Kidney glomerular epithelial cell (primary cell): ENCODE results near the gene ERFL.

Source experiments
- DNase-seq: peaks from one replicate; lab custom pipeline; 2025; lab: John Stamatoyannopoulos, UW

Gene ERFL

DNA sequence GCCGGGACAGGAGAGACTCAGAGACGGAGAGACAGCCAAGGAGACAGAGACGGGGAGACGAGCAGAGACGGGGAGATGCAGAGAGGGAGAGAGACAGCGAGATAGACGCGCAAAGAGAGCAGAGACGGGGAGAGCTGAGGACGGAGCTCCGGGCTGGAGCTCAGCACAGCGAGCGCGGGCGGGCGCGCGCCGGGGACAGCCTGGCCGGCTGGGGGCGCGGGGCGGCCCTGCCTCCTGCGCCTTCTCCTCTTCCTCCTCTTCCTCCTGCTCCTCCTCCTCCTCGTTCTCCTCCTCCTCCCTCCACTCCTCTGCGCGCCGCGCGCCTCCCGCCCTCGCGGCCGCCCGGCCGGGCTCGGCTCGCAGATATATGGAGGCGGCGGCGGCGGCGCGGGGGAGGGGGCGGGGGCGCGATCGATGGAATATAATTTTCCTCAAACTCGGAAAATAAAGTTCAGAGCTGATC lies at the start of gene ERFL:
TSS of gene ERFL (minus strand) at position 229 of the 463 bp plus-strand sequence. CDS start 15,530 bp downstream, outside the sequence.
- DNase-seq, result no peak

DNA sequence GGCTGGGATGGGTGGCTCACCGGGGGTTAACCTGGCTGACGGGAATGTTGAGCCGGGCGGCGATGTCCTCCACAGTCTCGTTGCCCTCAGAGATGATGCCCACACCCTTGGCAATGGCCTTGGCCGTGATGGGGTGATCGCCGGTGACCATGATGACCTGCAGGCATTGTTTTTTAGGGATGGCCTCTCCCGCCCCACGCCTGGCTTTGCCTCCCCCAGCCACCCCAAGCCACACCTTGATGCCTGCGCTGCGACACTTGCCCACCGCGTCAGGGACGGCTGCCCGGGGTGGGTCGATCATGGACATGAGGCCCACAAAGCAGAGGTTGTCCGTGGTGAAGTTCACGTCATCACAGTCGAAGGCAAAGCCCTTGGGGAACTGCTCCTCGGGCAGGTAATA lies 49.7 kb upstream of the ERFL start:
- no peak for DNase-seq

DNA sequence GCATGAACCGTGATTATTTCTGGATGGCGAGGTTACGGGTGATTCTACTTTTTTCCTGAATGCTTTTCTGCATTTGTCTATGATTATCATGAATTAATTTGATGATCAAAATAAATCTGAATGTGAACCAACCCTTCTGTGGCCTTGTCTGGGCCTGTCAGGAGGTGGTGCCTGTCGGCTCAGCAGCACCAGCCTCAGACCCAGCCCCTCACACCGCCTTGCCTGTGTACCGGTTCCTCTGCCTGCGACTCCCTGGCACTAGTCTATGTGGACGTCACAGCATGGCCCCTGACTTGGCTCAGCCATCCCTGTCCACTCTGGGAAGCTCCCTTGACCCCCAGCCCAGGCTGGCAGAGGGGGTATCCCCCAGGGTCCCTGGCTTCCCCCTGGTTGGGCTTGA lies 46.4 kb upstream of the ERFL start:
- no peak for DNase-seq

DNA sequence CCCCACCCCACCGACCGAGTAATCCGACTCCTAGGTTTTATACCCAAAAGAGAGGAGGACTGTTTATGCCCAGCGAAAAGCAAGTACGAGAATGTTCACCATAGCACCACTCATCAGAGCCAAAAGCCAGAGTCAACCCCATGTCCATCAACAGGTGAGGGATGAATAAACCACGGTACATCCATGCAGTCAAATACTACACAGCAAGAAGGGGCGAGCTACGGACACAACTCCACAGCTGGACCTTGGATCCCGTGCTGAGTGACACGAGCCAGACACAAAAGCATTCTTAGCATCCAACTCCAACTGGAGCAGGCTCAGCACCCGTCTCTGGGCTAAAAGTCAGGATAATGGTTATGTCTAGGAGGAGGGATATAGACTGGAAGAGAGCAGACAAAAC lies 43.1 kb upstream of the ERFL start:
- no peak for DNase-seq

DNA sequence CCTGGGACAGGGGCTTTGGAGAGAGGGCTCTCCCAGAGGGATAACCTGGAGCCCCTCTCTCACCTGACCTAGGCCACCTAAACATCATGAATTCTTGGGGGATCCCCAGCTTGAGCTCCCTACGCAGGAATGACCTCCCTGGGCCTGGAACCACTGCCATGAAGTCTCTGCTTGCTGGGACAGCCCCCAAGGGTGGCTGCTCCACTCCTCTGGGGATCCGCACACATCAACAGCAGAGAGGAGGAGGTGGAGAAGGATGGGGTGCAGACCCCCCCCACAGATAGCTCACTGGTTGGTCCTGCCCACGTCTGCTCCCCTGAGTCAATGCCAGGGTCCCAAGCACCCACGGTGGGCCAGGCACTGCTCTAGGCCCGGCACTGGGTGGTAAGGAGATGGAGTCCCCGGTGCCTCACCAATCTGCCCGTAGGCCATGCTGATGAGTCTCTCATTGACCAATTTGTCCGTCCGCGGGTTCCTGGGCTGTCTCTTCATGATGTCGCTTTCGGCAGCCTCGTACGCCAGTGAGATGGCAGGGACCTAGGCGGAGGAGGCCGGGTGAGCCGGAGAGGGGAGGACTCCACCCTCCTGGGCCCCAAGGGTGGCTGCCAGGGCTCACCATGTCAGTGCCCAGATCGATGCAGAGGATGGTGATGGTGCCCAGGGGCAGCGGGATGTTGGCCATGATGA lies 41.7 kb upstream of the ERFL start:
- no peak for DNase-seq

DNA sequence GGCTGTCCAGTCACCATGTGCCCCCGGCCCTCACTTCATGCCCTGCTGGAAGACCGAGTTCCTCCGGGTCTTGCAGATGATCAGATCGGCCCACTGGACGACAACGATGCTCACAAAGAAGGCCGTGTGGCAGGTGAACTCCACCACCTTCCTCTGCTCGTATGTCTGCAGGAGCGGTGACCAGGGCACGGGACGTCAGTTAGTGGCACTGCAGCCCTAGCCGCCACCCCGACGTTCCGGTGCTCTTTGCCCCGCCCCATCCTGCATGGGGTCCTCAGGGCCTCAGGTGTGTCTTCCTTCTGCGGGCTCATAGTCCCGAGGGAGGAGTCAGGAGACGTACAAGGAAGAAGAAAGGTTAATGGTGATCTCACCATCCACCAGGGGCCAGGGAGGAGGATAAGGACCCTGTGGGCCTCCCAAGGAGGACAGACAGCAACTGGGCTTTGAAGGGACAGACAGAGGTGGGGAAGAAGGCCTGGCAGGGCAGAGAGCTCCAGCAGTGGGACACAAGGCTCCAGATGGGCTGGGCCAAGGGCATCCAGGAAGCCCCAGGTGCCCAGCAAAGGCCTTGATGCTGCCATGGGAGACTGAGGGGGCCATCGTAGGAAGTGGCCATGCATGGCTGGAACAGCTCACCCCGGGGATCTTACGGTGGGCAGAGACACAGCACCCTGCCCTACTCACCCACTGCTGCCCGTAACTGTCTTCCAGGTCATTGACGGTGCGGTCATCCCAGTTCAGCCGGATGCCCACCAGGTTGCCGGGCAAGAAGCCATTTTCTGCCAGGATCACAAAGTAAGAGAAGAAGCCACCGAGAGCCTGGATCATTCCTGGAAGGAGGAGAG lies 40.7 kb upstream of the ERFL start:
- DNase-seq, result no peak

DNA sequence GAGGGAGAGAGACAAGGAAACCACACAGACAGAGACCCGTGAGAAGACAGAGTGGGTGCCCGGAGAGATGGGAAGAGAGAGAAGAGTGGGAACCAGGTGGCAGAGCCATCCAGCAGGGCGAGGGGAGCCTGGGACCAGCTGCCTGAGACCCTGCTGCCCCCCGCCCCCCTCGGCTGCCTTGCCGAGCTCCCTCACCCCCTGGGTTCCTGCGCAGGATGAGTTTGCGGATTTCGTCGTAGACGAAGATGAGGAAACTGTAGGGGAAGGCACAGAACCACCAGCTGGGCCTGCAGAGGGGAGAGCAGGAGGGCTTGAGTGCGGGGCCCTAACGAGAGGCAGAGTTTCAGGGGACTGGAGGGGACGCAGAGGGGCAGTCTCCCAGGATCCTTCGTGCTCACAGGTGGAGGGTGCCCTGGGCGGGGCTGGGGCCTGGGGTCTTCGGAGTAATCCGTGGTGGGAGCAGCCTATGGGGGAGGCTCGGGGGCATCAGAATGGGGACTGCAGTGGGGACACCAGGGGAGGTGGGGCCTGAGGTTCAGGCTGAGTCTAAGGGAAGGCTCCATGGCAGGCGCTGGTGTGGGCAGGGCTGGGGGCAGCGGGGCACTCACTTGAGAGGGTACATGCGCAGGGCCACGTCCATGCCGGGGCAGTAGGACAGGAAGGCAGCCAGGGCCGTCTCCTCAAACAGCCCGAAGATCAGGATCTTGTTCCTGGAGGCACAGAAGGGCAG lies 39.0 kb upstream of the ERFL start:
- no peak for DNase-seq

DNA sequence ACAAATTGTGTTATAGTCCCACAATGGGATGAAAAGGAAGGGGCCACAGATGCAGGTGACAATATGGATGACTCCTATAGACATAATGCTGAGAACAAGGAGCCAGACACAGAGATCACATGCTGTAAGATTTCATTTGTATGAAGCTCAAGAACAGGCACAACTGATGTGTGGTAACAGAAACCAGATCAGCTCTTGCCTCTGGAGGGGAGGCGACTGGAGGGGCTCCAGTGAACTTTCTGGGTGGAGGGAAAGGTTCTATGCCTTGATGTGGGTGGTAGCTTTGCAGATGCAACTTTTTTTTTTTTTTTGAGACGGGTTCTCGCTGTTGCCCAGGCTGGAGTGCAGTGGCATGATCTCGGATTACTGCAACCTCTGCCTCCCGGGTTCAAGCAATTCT lies 36.9 kb upstream of the ERFL start:
- DNase-seq, result no peak

DNA sequence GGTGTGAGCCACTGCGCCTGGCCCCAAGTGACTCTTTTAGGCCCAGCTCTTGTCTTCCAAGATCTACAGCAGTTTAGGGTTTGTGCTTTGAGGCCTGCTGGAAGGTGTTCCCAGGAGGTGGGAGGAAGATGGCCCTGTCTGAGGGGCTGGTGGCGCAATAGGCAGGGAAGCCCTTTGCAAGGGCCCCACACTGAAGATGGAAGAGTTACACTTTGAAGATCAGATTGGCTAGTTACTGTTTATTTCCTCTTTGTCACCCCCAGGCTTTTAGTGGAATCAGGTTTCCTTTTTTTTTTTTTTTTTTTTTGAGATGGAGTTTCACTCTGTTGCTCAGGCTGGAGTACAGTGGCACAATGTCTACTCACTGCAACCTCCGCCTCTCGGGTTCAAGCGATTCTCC lies 32.7 kb upstream of the ERFL start:
- DNase-seq, result no peak

DNA sequence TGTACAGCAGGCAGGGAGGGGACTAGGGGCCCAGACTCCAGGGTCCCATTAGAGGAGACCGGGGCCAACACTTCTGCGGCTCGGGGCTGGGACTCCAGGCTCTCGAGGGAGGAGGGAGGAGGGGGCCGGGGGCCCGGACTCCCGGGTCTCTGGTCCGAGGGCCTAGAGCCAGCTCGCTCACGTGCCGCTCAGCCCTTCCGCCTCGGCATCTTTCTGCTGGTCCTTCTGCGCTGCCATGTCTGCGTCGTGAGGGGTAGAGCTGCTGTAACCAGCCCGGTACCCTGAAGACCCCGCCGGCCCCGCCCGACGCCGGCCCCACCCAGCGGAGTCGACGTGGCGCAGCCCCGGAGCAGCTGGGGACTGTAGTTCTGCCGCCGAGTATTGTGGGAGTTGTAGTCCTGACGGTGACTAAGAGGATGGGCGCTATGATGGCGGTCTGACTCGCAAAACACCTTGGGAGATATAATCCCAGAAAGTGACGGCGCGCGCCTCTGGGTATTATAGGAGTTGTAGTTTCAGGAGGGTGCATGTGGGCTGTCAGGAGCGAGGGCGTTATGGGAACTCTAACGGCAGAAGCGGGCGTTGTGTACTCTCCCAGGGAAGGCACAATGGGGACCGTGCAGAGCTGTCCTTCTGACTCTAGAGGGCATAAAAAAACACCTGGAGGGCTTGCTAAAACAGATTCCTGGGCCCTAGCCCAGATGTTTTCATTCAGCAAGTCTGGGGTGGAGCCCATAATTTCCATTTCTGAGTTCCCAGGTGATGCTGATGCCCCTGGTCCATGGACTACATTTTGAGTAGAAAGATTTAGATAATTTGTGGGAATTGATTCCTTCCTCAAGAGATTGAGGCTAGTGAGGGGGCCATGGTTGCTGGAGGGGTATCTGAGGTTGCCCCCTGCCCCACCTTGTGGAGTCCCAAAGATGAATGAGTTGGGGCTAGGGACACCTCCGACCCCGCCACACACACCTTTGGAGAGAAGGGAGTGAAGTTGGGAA lies 31.1 kb upstream of the ERFL start, which contains the start of gene RABAC1:
TSS of gene RABAC1 (minus strand) at position 266 of the 998 bp plus-strand sequence. CDS start at position 237, 29 bp downstream.
- peak; percentile 91 for DNase-seq

DNA sequence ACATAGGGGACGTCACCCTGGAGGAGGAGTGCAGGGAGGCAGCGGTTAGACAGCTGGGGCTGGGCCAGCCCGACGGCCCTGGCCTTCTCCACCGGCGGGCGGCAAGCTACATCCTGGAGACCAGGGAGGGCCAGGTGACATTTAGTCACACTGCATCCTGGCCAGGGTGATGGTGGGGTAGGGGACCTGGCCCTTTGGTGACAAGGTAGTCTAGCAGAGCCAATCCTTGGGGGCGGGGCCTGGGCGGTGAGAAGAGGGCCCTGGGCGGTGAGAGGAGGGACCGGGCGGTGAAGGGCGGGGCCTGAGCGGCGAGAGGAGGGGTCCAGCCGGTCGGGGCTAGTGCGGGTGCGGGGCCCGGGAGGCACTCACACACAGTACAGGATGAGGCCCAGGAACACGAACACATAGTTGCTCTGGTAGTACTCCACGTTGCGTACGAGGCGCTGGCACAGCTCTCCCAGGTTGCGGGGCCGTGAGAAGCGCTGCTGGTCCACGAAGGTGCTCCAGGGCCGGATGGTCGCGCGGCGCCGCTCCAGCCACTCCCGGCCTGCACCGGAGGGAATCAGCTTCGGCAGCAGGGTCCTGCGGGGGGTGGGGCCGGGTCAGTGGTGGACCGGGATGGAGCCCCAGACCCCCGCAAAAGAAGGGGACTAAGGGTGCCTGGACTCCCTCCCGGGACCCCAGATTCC lies 30.3 kb upstream of the ERFL start:
- DNase-seq, result peak; percentile 40

DNA sequence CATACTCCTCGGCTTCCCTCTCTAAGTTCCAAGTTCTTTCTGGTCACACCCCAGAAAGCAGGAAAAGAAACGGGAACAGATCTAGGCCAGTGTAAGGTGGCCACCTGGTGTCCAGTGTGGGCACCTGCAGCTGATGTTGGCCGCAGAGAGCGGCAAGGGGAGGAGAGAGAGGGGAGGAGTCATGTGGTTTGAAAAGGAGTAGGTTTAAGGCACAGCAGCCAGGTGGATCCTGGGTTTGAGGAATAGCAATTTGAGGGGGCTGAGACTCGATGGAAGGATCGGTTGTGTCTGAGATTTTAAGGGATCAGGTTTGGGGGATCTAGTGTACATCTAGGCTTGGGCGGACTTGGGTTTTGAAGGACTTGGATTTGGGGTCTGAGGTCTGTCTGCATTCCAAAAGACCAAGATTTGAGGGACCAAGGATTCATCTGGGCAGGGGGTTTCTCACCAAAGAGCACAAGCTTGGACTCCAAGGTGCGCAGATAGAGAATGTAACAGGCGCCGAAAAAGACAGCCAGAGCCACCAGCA lies 29.7 kb upstream of the ERFL start:
- peak; percentile 92 for DNase-seq

DNA sequence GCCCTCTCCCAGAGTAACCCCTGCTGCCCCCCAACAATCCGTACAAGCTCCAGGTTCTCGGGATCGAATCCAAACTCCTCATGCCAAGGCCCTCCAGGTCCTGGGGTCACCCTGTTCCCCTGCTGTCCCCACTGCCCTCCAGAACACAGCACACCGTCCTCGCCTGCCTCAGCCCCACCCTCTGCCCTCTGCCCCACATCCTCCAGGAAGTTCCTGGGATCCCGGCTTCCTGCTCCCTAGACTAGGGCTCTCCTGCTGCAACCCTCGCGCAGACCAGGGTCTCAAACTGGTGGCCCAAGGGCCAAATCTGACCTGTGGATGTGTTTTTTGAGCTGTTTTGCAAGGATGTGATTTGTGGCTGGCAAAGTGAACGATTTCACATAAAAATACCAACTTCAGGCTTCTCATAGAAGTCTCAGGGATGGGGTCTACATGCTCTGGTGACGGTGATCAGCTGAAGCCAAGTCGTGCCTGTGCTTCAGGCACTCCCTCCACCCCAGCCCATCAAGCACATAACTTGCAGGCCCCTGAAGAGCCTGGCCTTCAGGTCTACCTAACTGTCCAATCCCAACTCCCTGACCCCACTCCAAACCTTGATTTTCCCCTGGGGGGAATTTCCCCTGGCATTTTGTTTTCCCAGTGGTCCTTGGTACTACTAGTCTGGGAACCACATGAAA lies 29.1 kb upstream of the ERFL start:
- no peak for DNase-seq

DNA sequence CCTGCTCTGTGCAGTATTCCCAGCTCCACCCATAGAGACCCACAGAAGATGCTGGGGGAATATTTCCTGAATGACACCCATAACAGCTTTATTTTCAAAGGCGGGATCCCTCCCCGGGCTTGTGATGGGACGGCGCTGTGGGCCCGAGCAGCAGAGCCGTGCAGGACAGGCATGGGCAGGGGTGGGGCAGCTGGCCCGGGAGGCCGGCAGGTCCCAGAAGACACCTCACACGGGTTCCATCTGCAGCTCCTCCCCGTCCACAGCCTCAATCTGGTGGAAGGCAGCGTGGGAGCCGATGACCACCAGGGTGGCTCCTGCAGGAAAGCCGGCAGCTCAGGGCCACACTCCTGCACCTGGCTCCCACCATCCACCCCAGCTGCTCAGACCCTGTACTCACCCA lies 28.4 kb upstream of the ERFL start:
- no peak for DNase-seq

DNA sequence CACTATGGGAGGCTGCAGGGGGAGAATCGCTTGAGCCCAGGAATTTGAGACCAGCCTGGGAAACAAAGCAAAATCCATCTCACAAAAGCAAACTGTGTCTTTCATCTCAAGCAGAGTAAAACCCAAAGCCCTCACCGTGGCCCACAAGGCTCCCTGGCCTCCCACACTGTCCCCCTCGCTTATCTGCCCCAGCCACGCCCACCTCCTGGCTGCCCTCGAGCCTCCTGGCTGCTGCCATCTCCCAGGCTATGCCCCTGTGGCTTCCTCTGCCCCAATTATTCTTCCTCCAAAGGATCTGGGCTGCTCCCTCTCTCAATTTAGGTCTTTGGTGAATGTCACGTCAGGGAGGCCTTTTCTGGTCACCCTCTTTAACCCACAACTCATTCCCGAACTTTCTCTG lies 27.3 kb upstream of the ERFL start:
- DNase-seq, result no peak

DNA sequence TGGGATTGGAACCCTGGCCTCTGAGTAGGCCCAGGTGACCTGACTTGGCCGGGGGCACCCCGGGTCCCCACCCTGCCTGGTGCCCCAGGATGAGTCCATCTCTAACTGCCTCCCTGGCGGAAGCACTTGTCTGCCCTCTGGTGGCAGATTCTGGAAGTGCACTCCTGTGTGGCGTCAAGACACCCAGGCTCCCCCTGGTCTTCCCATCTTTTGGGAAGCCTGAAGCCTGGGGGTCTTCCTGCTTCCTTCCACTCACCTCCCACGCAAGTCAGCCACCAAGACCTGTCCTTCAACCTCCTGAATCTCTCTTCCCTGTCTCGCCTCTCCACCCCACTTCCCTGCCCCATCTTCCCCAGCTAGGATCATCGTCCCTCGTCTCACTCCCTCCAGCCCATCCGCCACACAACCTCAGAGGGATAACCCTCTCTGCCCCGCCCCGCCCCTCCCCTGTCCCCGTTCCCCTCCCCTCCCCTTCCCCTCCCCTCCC lies 23.5 kb upstream of the ERFL start:
- peak; percentile 38 for DNase-seq

DNA sequence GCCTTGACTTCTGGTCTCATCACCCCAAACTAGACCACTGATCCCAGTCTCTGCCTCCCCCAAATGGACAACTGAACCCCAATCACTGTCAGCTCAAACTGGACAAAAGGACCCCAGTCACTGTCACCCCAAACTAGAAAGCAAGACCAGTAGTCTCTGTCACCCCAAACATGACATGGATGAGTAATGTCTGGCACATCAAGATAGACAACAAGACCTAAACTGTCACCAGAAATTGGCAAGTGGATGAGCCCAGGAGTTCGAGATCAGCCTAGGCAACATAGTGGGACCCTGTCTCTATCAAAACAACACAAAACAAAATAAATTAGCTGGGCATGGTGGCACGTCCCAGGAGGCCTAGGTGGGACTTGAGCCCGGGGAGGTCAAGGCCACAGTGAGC lies 18.8 kb upstream of the ERFL start:
- DNase-seq, result no peak

DNA sequence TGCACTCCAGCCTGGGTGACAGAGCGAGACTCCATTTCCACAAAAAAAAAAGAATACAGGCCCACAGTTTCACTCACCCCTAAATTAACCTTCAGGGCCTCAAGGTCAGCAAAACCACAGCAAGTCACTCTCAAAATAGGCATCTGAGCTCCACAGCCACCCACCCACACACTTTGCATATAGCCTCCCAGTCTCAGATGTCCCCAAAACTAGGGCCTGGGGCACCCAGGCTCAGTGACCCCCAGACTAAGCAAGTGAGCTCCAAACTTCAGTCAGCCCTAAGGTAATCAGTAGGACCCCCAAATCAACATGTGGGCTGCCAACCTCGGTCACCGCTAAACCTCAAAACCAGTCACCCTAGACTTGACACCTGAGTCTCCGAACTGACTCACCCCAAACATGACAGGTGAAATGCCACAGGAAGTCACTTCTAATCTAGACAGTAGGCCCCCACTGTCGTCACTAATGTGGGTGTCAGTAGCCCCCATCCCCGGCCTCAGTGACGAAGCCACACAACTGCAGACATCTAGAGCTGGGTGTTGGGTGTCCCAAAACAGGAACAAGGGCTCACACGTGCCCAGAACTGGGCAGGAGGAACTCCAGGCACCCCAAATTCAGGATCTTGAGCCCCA lies 17.0 kb upstream of the ERFL start:
- DNase-seq, result no peak

DNA sequence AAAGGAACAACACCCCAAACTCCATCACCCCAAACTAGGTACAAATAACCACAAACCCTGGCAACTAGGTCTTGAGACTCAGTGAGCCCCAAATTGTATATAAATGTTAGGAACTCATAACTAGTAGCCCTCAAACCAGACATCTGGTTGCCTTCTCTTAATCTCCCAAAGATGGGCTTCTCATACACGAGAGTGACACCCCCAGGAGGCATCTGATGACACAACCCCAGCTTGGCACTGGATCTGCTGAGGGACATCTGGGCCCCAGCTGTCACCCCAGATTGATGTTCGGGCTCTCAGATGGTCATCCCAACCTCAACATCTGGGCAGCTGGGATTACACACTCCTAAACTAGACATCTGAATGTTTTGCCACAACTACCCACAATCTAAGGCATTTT lies 16.1 kb upstream of the ERFL start:
- DNase-seq, result no peak
